ENCODE results near the gene USH1C. TPM values are rescaled to one million over a fixed set of nuclear protein-coding genes. Genes with fewer than 3 reads are reported as not detected.

The USH1C gene
- total RNA-seq, 1 donor from 2014 or later = not detected

DNA sequence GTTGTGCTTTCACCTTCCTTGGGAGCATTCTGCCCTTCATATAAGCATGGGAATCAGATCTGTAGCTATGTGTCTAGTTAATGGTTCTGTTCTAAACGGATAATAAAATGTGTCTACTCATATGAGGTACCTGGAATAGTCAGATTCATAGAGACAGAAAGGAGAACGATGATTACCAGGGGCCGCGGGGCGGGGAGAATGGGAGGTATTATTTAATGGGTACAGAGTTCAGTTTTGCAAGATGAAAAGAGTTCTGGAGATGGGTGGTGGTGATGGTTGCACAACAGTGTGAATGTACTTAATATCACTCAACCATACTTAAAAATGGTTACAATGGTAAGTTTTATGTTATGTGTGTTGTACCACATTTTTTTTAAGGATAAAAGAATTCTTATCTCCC, 57.6 kb downstream of the USH1C start:
- intact Hi-C loops (cut with micrococcal nuclease) = no loop called here
- Mint-ChIP-seq H3K27ac (no peak overlapping the region), H3K4me3 (no peak overlapping the region), H3K36me3 (ENCODE audit: low read depth) (no peaks in the 10 kb centered on the region), H3K27me3 (peaks cover 24% of the 10 kb centered on the region), H3K4me1 (no peaks in the 10 kb centered on the region), H3K9me3 (peaks cover 9% of the 10 kb centered on the region)
- DNase-seq = no peak

DNA sequence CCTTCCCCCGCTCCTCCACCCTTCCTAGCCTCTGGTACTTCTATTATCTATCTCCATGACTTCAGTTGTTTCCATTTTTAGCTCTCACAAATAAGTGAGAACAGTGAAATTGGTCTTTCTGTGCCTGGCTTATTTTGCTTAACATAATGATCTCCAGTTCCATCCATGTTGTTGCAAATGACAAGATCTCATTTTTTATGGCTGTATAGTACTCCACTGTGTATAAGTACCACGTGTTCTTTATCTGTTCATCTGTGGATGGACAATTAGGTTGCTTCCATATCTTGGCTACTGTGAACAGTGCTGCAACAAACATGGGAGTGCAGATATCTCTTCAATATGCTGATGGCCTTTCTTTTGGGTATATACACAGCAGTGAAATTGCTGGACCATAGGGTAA, 60.7 kb downstream of the USH1C start:
- Mint-ChIP-seq H3K27ac (no peak overlapping the region), H3K4me1 (no peaks in the 10 kb centered on the region), H3K36me3 (ENCODE audit: low read depth) (no peaks in the 10 kb centered on the region), H3K27me3 (peaks cover 45% of the 10 kb centered on the region), H3K4me3 (no peak overlapping the region), H3K9me3 (peaks cover 9% of the 10 kb centered on the region)
- DNase-seq = no peak
- intact Hi-C loops (cut with micrococcal nuclease) = no loop called here

DNA sequence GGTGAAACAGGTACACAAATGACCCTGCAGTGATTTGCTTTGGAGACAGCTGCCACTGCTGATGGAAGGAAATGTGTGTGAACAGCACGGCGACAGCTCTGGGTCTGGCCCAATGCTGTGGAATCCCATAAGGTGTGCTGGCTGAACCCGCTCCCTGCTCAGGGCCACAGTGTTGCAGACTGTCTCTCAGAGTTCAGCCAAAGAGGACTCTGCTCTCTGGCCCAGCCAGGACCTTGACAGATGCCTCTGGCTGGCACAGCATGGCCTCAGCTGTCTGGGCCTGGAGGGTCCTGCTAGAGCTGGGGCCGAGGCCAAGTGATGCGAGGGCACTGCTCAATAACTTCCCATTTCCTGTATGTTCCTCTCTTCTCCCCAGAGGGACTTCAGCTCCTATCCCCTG, 62.3 kb downstream of the USH1C start:
- no peak overlapping the region for H3K4me3 Mint-ChIP-seq
- no peak for DNase-seq
- no peak overlapping the region for H3K27ac Mint-ChIP-seq
- peaks cover 9% of the 10 kb centered on the region for H3K9me3 Mint-ChIP-seq
- intact Hi-C loops (cut with micrococcal nuclease) = no loop called here
- H3K27me3 Mint-ChIP-seq = peaks cover 53% of the 10 kb centered on the region
- H3K36me3 Mint-ChIP-seq (ENCODE audit: low read depth) = no peaks in the 10 kb centered on the region
- no peaks in the 10 kb centered on the region for H3K4me1 Mint-ChIP-seq

DNA sequence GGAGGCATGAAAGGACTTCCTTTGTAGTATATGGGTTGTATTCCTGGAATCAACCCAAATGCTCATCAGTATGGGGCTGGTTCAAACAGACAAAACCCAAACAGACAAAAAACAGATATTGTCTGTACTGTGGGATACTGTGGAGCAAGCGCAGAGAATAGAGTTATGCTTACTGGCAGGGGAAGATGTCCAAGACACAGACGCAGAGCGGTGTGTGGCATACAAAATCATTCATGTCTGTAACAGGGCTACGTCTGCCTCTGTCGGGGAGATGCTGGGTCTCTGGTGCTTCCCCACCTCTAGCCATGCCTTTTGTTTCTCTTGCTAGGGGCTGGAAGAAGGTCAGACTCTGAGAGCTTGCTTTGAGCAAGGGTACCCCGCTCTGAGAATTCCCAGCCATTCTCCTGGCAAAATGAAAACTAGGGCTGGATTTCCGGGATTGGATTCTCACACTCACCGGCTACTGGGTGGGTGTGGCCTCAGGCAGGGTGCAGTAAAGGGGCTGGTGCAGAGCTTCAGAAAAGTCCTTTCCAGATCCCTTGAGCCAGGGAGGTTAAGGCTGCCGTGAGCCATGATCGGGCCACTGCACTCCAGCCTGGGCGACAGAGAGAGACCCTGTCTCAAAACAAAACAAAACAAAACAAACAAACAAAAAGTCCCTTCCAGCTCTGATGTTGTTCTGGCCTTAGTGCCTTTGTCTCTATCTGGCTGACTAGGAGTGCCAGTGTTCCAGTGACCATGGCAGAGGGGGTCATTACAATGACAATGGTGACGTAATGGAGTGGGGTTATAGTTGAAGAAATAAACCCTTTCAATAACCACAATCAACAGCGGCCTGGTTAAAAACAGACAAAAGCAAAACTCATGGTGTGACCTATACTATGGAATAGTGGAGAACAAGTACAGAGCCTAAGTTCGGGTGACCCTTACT, 64.7 kb downstream of the USH1C start:
- Mint-ChIP-seq H3K4me1 (no peaks in the 10 kb centered on the region), H3K27me3 (peaks cover 67% of the 10 kb centered on the region), H3K4me3 (no peak overlapping the region), H3K36me3 (ENCODE audit: low read depth) (no peaks in the 10 kb centered on the region), H3K9me3 (peaks cover 9% of the 10 kb centered on the region), H3K27ac (no peak overlapping the region)
- intact Hi-C loops (cut with micrococcal nuclease) = no loop called here
- no peak for DNase-seq

DNA sequence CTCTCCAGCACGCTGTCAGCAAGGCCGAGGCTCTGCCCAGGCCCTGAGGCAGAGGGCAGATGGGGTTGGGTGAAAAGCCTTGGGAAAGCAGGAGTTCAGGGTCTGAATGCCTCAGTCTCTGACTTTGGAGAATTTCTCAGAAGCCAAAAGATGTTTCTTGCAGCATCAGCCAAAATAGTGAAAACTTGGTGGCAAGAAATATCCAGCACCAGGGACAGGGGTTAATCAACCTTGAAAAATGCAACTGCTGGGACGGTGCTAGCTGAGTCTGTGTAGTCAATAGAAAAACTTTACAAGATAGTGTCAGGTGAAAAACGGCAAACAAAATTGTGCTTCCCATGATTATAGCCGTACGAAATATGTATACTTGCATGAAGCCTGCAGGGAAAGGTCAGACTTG, 66.1 kb downstream of the USH1C start:
- Mint-ChIP-seq H3K27ac (no peak overlapping the region), H3K36me3 (ENCODE audit: low read depth) (no peaks in the 10 kb centered on the region), H3K4me1 (no peaks in the 10 kb centered on the region), H3K4me3 (no peak overlapping the region), H3K27me3 (peaks cover 75% of the 10 kb centered on the region), H3K9me3 (no peaks in the 10 kb centered on the region)
- intact Hi-C loops (cut with micrococcal nuclease) = no loop called here
- no peak for DNase-seq

DNA sequence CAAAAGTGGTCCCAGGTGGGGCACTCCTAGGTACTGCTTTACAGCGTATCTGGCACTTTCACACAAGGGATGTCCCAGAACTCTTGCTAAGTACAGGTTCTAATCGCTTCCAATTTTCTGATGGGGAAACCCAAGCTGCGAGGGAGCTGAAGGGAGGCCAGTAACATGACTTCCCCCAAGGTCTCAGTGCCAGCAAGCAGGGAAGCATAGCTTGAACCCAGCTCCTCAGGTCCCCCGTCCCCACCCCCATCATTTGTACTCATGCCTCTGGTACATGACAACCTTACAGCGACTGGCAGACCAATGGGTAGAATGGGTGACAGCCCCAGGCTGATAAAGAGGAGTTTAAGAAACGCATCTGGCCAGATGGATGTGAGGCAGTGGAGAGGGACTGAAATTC, 66.9 kb downstream of the USH1C start:
- Mint-ChIP-seq H3K36me3 (ENCODE audit: low read depth) (no peaks in the 10 kb centered on the region), H3K27me3 (peaks cover 82% of the 10 kb centered on the region), H3K9me3 (no peaks in the 10 kb centered on the region), H3K4me1 (no peaks in the 10 kb centered on the region), H3K4me3 (no peak overlapping the region), H3K27ac (no peak overlapping the region)
- intact Hi-C loops (cut with micrococcal nuclease) = no loop called here
- DNase-seq = no peak

DNA sequence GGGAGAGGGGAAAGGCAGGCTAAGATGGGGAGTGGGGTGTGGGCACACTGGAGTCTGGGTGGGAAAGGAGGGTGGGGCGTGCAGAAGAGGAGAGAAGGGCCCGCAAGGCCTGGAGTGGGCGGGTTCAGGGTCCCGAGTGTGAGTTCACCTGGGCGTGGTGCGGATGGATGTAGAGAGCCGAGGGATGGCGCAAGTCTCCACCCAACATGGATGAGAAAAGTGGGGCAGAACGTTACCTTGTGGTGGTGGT, 67.2 kb downstream of the USH1C start:
- Mint-ChIP-seq H3K27me3 (peaks cover 84% of the 10 kb centered on the region), H3K9me3 (no peaks in the 10 kb centered on the region)
- intact Hi-C loops (cut with micrococcal nuclease) = no loop called here

DNA sequence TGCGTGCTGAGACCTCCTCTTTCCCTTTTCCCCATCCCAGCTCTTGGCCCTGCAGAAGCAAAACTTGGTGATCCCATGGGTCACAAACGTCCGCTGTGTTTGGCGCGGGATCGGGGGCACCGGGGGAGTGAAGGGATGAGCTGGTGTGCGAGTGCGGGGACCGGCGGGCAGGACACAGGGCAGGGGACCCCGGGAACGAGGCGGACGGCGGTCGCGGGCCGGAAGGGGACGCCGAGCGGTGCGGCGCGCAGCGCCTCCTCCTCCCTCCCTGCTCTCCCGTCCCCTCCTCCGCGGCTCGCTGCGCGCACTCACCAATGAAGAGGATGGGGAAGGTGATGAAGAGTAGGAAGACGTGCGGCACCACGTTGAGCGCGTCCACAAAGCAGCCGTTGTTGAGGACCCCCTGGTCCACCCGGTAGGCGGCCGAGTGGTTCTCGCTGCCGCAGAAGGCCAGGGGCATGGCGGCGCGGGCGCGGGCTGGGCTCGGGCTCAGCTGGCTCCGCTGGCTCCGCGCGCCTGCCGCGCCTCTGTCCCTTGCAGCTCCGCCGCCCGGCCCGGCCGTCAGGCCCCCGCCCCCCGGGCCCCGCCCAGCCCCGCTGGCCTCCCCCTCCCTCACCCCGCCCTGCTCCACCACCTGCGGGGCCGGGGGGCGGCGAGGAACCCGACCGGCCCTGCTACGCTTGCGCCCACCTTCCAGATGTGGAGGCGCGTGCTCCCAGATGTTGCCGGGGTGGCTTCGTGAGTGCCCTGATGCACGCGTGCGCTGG, 67.7 kb downstream of the USH1C start, which contains the start of gene ABCC8:
ABCC8 (minus strand) TSS at position 529 of the 767 bp plus-strand sequence; CDS start at position 460, 69 bp downstream.
- Mint-ChIP-seq H3K4me1 (no peaks in the 10 kb centered on the region), H3K36me3 (ENCODE audit: low read depth) (no peaks in the 10 kb centered on the region), H3K4me3 (no peak within 1 kb of the TSS), H3K27ac (no peak within 1 kb of the TSS), H3K27me3 (peaks cover 89% of the 10 kb centered on the region), H3K9me3 (no peaks in the 10 kb centered on the region)
- DNase-seq = no peak
- intact Hi-C loops (cut with micrococcal nuclease) = no loop called here

More for the DNA sequence above, 67.2 kb downstream of the USH1C start:
- Mint-ChIP-seq H3K27ac (no peak overlapping the region), H3K4me3 (no peak overlapping the region), H3K36me3 (ENCODE audit: low read depth) (no peaks in the 10 kb centered on the region), H3K4me1 (no peaks in the 10 kb centered on the region)
- DNase-seq = no peak

DNA sequence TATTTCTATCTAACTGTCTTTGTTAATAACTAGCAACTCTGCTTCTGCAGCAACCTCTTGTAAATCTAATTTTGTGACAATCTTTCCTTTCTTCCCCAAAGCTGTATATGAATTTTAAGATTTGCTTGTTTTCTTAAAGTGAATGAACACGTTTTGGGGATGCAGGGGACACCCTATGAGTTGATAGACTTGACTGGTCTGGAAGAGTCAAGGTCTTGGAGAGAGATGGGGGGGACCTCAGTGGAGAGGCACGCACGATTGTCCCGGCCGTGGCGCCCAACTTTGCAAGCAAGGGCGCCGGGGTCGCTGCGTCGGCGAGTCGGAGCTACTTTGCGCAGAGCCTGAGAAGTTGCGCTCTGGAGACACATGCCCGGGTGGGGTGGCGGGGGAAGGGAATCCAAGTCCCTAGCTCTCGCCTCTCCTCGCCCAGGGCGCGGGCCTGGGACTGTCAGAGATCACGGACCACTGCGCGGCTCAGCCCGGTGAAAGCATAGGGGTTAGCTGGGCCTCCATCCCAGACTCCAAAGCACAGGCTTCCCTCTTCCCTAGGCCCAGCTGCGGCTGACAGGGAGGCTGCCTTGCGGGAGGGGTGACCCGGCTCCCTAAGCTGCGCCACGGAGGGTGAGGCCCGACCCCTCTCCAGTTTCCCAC, 68.4 kb downstream of the USH1C start:
- H3K27ac Mint-ChIP-seq = no peak overlapping the region
- H3K36me3 Mint-ChIP-seq (ENCODE audit: low read depth) = no peaks in the 10 kb centered on the region
- intact Hi-C loops (cut with micrococcal nuclease) = no loop called here
- H3K9me3 Mint-ChIP-seq = no peaks in the 10 kb centered on the region
- H3K4me1 Mint-ChIP-seq = no peaks in the 10 kb centered on the region
- no peak for DNase-seq
- H3K4me3 Mint-ChIP-seq = no peak overlapping the region
- H3K27me3 Mint-ChIP-seq = peaks cover 89% of the 10 kb centered on the region

DNA sequence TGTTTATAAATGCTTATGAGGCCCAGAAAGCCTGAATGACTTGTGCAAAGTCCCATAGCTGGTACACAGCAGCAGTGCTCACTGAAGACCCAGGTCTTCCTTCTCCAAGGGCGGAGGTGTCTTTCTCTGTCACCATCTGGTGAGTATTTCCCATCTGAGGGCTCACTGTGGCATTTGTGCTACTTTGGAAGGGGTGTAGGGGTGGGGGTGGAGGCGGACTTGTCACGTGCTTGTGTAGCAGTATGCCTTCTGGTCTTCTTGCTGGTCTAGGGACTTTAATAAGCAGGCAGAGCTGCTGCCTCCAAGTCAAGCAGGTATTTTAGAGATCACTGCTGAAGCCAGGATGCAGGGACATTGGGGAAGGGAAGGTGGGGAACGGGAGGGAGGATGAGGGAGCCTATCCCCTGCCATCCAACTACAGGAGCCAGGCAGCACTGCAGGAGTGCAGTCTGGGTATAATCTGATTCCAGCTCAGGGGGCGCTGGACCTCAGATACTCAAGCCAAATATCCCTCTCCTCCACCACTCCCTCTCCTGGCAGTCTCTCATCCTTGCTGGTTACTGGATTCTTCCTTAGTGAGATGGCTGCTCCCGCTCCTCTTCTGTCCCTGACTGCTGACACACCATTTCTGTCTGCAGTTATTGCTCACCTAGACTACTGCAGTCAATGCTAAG, 71.0 kb downstream of the USH1C start:
- intact Hi-C loops (cut with micrococcal nuclease) = no loop called here
- no peak for DNase-seq
- Mint-ChIP-seq H3K27me3 (peaks cover 65% of the 10 kb centered on the region), H3K4me1 (no peaks in the 10 kb centered on the region), H3K36me3 (ENCODE audit: low read depth) (no peaks in the 10 kb centered on the region), H3K9me3 (no peaks in the 10 kb centered on the region), H3K4me3 (no peak overlapping the region), H3K27ac (no peak overlapping the region)

DNA sequence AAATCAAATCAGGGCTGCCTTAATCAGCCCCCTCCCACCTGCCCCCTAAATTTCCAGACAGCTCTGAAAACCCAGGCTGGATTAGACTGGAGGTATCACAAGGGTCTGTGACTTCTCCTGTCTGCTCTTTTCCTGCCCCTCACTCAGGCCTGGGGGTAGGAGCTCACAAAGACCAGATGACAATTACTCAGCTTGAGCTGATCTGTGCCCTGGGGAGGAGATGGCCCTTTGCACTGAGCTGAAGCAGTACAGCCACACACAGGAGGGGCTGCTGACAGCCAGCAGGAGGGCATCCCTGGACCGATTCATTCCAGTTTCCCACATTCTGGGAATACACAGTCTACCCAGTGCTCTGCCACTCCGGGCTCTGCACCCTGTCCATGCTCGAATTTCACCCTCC, 71.7 kb downstream of the USH1C start:
- no peaks in the 10 kb centered on the region for H3K36me3 Mint-ChIP-seq (ENCODE audit: low read depth)
- no peaks in the 10 kb centered on the region for H3K4me1 Mint-ChIP-seq
- H3K27ac Mint-ChIP-seq = no peak overlapping the region
- H3K4me3 Mint-ChIP-seq = no peak overlapping the region
- peaks cover 59% of the 10 kb centered on the region for H3K27me3 Mint-ChIP-seq
- DNase-seq = no peak
- intact Hi-C loops (cut with micrococcal nuclease) = no loop called here
- no peaks in the 10 kb centered on the region for H3K9me3 Mint-ChIP-seq

DNA sequence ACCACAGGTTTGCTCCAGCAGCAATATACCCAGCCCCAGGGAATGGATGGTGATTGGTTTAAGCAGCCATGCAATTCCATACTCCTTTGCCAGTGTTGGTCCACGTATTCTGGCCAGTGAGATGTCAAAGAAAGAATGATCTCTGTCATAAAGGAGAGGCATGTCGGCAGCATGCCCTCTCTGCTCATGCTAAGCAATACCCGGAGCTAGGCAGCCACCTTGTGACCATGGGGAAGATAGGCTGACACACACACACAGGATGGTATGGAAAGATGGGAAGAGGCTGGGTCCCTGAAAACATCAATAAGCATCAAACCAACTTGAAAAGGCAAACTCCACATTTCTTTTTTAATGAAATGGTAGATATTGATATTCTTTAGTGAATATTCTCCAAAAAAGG, 72.7 kb downstream of the USH1C start:
- Mint-ChIP-seq H3K4me1 (no peaks in the 10 kb centered on the region), H3K36me3 (ENCODE audit: low read depth) (no peaks in the 10 kb centered on the region), H3K9me3 (no peaks in the 10 kb centered on the region), H3K4me3 (no peak overlapping the region), H3K27ac (no peak overlapping the region), H3K27me3 (peaks cover 55% of the 10 kb centered on the region)
- intact Hi-C loops (cut with micrococcal nuclease) = no loop called here
- no peak for DNase-seq

DNA sequence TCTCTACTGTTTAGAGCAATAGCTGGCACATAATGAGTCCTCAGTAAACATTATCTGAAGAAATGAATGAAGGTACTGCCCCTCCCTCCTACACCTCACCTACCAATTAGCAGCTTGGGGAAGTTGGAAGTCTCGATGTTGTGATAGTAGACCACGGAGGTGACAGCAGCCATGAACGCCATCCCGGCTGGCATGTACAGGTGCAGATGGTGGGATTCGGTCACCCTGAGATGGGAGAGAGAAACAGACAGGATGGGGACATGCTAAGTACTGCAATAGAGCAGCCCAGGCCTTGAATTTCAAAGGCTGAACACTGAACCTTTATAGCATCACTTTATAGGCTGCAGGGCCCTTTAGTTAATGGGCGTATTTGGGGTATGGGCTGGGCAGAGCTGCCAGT, 74.2 kb downstream of the USH1C start:
- Mint-ChIP-seq H3K9me3 (no peaks in the 10 kb centered on the region), H3K4me1 (no peaks in the 10 kb centered on the region), H3K27ac (no peak overlapping the region), H3K4me3 (no peak overlapping the region), H3K27me3 (peaks cover 44% of the 10 kb centered on the region), H3K36me3 (ENCODE audit: low read depth) (no peaks in the 10 kb centered on the region)
- no peak for DNase-seq
- intact Hi-C loops (cut with micrococcal nuclease) = no loop called here

DNA sequence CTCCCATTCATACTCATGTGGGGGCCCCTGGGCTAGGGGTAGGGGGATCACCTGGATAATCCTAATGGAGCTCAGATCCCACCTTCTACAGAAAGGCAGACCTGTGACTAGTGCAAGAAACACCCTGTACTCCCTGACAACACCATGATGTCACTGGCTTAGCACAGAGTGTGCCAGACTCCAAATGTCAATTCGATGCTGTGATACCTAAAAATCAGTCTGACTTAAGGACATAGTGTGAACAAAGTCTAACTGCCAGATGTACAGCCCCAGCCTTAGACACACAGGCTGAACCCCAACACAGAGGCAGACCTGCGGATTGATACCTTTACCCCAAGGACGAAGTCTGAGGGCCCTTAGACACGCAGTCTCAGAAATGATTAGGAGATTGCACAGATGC, 76.1 kb downstream of the USH1C start:
- Mint-ChIP-seq H3K27ac (no peak overlapping the region), H3K9me3 (no peaks in the 10 kb centered on the region), H3K27me3 (peaks cover 28% of the 10 kb centered on the region), H3K36me3 (ENCODE audit: low read depth) (no peaks in the 10 kb centered on the region), H3K4me1 (no peaks in the 10 kb centered on the region), H3K4me3 (no peak overlapping the region)
- DNase-seq = no peak
- intact Hi-C loops (cut with micrococcal nuclease) = no loop called here

All from activated CD4-positive, alpha-beta T cell treated with anti-CD3 and anti-CD28 coated beads, Interleukin-2, amount 10 ng/mL, durations not matched to agents 24 days and 14 days (primary cell).